Hepatocyte (in vitro differentiated cells): Measurements from ENCODE around the gene CPT1B.

Experiments
- EZH2 ChIP-seq: fragments of 200-600 bp; sonication (generic); IDR thresholded peaks from 2 replicates; pipeline ENCODE4 v1.6.1; 2016; ENCODE audit warnings: antibody characterized with exemption, mild to moderate bottlenecking, borderline replicate concordance
- EZH2phosphoT487 ChIP-seq: fragments of 200-600 bp; sonication (generic); IDR thresholded peaks from one replicate; pipeline ENCODE4 v1.6.1; 2018; ENCODE audit warnings: antibody characterized with exemption, mild to moderate bottlenecking, low read depth, moderate library complexity; ENCODE audit not compliant: unreplicated experiment, severe bottlenecking
- TF ChIP-seq, protein P1 (sequence below): fragments of 200-600 bp; sonication (generic); IDR thresholded peaks from 2 replicates; pipeline ENCODE4 v1.5.1; 2016; ENCODE audit warnings: antibody characterized with exemption, mild to moderate bottlenecking; ENCODE audit not compliant: poor library complexity

- TF ChIP-seq EZH2phosphoT487: no peak
- no peak for TF ChIP-seq EZH2
- TF ChIP-seq, protein P1, sequence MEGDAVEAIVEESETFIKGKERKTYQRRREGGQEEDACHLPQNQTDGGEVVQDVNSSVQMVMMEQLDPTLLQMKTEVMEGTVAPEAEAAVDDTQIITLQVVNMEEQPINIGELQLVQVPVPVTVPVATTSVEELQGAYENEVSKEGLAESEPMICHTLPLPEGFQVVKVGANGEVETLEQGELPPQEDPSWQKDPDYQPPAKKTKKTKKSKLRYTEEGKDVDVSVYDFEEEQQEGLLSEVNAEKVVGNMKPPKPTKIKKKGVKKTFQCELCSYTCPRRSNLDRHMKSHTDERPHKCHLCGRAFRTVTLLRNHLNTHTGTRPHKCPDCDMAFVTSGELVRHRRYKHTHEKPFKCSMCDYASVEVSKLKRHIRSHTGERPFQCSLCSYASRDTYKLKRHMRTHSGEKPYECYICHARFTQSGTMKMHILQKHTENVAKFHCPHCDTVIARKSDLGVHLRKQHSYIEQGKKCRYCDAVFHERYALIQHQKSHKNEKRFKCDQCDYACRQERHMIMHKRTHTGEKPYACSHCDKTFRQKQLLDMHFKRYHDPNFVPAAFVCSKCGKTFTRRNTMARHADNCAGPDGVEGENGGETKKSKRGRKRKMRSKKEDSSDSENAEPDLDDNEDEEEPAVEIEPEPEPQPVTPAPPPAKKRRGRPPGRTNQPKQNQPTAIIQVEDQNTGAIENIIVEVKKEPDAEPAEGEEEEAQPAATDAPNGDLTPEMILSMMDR: no peak
Measured at GRCh38 chr22:50568626-50569025, 9.6 kb downstream of the CPT1B start.
